NT2/D1 (cell line): ENCODE data around the gene PALM.
"Not testable (repeated sequence)": the region's sequence is repeated elsewhere in the genome, so short reads cannot be mapped to it uniquely, and the experiment has no call there.

Source experiments
- DNase-seq: peaks from one replicate; pipeline ENCODE4 v3.0.0-alpha.2; 2011; ENCODE audit warnings: low read depth, low spot score
- H3K27me3 ChIP-seq: 2 replicates; pipeline ENCODE4 v1.6.0; 2011; ENCODE audit warnings: mild to moderate bottlenecking; ENCODE audit not compliant: insufficient read length, insufficient read depth
- H3K36me3 ChIP-seq: 2 replicates; pipeline ENCODE4 v1.6.1; 2011; ENCODE audit warnings: mild to moderate bottlenecking, low read length, mixed read lengths; ENCODE audit not compliant: insufficient read depth, insufficient read length
- H3K4me1 ChIP-seq: 2 replicates; pipeline ENCODE4 v1.5.1; 2011; ENCODE audit not compliant: insufficient read depth, insufficient read length
- H3K4me3 ChIP-seq: 2 replicates; pipeline ENCODE4 v1.5.1; 2011; ENCODE audit warnings: low read depth; ENCODE audit not compliant: insufficient read length
- H3K9ac ChIP-seq: 2 replicates; pipeline ENCODE4 v1.6.0; 2011; ENCODE audit warnings: low read depth; ENCODE audit not compliant: insufficient read length
- H3K9me3 ChIP-seq: 2 replicates; pipeline ENCODE4 v1.5.1; 2011; ENCODE audit warnings: mild to moderate bottlenecking, low read length; ENCODE audit not compliant: insufficient read depth
- SUZ12 ChIP-seq: IDR thresholded peaks from 2 replicates; pipeline ENCODE4 v1.6.1; 2011; ENCODE audit not compliant: insufficient read length, insufficient read depth; ENCODE audit errors: extremely low read depth
- YY1 ChIP-seq: IDR thresholded peaks from 2 replicates; pipeline ENCODE4 v1.6.1; 2011; ENCODE audit not compliant: insufficient read length, insufficient read depth
- ZNF274 ChIP-seq: IDR thresholded peaks from 2 replicates; pipeline ENCODE4 v1.6.1; 2011; ENCODE audit warnings: mild to moderate bottlenecking, low read depth, low read length

Gene PALM

GRCh38 chr19:723714-724113 lies 15.0 kb downstream of the PALM start:
- H3K9me3 ChIP-seq = no peaks in the 10 kb centered on the region
- no peak overlapping the region for H3K4me3 ChIP-seq
- no peak overlapping the region for H3K9ac ChIP-seq
- peaks cover 21% of the 10 kb centered on the region for H3K36me3 ChIP-seq
- H3K4me1 ChIP-seq = peaks cover 2% of the 10 kb centered on the region
- no peaks in the 10 kb centered on the region for H3K27me3 ChIP-seq
- no peak for DNase-seq
- TF ChIP-seq ZNF274 (no peak), SUZ12 (no peak), YY1 (no peak)

GRCh38 chr19:725461-726089 lies 16.8 kb downstream of the PALM start:
- H3K9ac ChIP-seq = no peak overlapping the region

GRCh38 chr19:726993-727956 lies 18.5 kb downstream of the PALM start:
- no peaks in the 10 kb centered on the region for H3K27me3 ChIP-seq
- TF ChIP-seq SUZ12 (no peak), YY1 (no peak), ZNF274 (no peak)
- H3K4me1 ChIP-seq = peaks cover 3% of the 10 kb centered on the region
- no peaks in the 10 kb centered on the region for H3K9me3 ChIP-seq
- no peak overlapping the region for H3K9ac ChIP-seq
- no peak overlapping the region for H3K4me3 ChIP-seq
- no peak for DNase-seq
- H3K36me3 ChIP-seq = peaks cover 32% of the 10 kb centered on the region

More at GRCh38 chr19:725461-726089, 16.8 kb downstream of the PALM start:
- no peaks in the 10 kb centered on the region for H3K9me3 ChIP-seq
- H3K27me3 ChIP-seq = no peaks in the 10 kb centered on the region
- H3K4me1 ChIP-seq = peaks cover 5% of the 10 kb centered on the region
- peaks cover 21% of the 10 kb centered on the region for H3K36me3 ChIP-seq
- no peak for DNase-seq
- H3K4me3 ChIP-seq = no peak overlapping the region
- TF ChIP-seq ZNF274 (no peak), YY1 (no peak), SUZ12 (no peak)

GRCh38 chr19:728011-728410 lies 19.3 kb downstream of the PALM start:
- Histone ChIP-seq H3K4me3 (no peak overlapping the region), H3K27me3 (no peaks in the 10 kb centered on the region), H3K9ac (no peak overlapping the region), H3K9me3 (no peaks in the 10 kb centered on the region), H3K4me1 (peaks cover 3% of the 10 kb centered on the region), H3K36me3 (peaks cover 37% of the 10 kb centered on the region)
- TF ChIP-seq SUZ12 (no peak), ZNF274 (no peak), YY1 (no peak)
- DNase-seq = no peak

GRCh38 chr19:729564-729963 lies 20.8 kb downstream of the PALM start:
- H3K4me1 ChIP-seq, H3K4me3 ChIP-seq, DNase-seq, H3K9ac ChIP-seq, H3K9me3 ChIP-seq, H3K27me3 ChIP-seq: not testable (repeated sequence)
- peaks cover 42% of the 10 kb centered on the region for H3K36me3 ChIP-seq

GRCh38 chr19:729965-730668 lies 21.4 kb downstream of the PALM start:
- TF ChIP-seq ZNF274 (no peak), YY1 (no peak), SUZ12 (no peak)
- Histone ChIP-seq H3K4me1 (peaks cover 7% of the 10 kb centered on the region), H3K9me3 (no peaks in the 10 kb centered on the region), H3K27me3 (no peaks in the 10 kb centered on the region), H3K36me3 (peaks cover 46% of the 10 kb centered on the region), H3K4me3 (no peak overlapping the region), H3K9ac (no peak overlapping the region)
- no peak for DNase-seq

GRCh38 chr19:731000-731399 lies 22.3 kb downstream of the PALM start:
- no peak overlapping the region for H3K4me3 ChIP-seq
- H3K36me3 ChIP-seq = peaks cover 43% of the 10 kb centered on the region
- peaks cover 7% of the 10 kb centered on the region for H3K4me1 ChIP-seq
- no peak for TF ChIP-seq YY1
- TF ChIP-seq ZNF274 = no peak
- no peak for TF ChIP-seq SUZ12
- DNase-seq = no peak
- no peak overlapping the region for H3K9ac ChIP-seq
- no peaks in the 10 kb centered on the region for H3K27me3 ChIP-seq
- no peaks in the 10 kb centered on the region for H3K9me3 ChIP-seq
